ENCODE measurements around the gene DENND1A. TPM values are rescaled to one million over a fixed set of nuclear protein-coding genes. Genes with fewer than 3 reads are reported as not detected.
"Not testable (repeated sequence)": the region's sequence is repeated elsewhere in the genome, so short reads cannot be mapped to it uniquely, and the experiment has no call there.

The DENND1A gene
- total RNA-seq, 1 donor from 2014 or later = 37.3 TPM

DNA sequence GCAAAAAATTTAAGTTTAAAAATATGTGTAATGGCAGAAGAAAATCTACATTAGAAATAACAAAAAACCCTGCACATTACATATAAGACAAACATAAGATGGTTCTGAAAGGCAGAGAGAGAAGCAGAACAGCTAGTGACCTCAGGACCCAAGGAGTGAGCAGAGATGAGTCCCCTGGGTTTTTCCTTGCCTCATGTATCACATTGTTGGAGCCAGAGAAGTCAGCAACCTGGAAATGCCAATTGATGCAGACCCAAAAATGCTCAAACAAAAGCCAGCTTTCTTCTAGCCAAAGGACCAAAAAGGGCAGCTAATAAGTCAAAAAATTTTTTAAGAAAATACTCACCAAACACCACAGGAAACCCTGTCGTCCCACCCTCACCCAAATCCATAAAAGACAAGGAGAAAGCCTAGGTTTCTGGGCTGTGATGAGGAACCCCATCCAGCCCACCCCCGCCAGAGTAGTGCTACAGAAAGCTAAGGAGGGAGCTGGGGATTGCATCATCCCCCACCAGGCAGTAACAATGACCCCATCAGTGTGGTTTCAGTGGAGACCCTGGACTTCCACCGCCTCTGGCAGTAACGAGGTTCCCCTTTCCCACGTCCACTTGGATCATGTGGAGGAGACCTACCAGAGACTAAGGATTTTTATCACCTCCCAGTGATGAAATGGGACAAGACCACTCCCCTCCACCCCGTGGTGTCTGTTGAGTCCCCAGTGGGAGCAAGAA is 17.6 kb downstream of the DENND1A start:
- intact Hi-C loops (cut with DNase I) = no loop called here
- DNase-seq (ENCODE audit: low spot score in 2 of 2) = no peak
- no peak overlapping the region for H3K27ac ChIP-seq

GRCh38 chr9:123911024-123911423 is 18.9 kb downstream of the DENND1A start:
- no peaks in the 10 kb centered on the region for H3K4me1 ChIP-seq
- H3K27ac ChIP-seq = no peak overlapping the region
- DNase-seq (ENCODE audit: low spot score in 2 of 2) = no peak
- intact Hi-C loops (cut with DNase I) = no loop called here
- no peaks in the 10 kb centered on the region for H3K27me3 ChIP-seq
- no peaks in the 10 kb centered on the region for H3K36me3 ChIP-seq
- TF ChIP-seq CTCF (IDR thresholded peaks at IDR 0.05) = no peak
- H3K9me3 ChIP-seq = no peaks in the 10 kb centered on the region
- no peak overlapping the region for H3K4me3 ChIP-seq

More for the DNA sequence above, 17.6 kb downstream of the DENND1A start:
- Histone ChIP-seq H3K27me3 (no peaks in the 10 kb centered on the region), H3K4me3 (no peak overlapping the region), H3K4me1 (no peaks in the 10 kb centered on the region), H3K36me3 (no peaks in the 10 kb centered on the region), H3K9me3 (no peaks in the 10 kb centered on the region)
- no peak for TF ChIP-seq CTCF (IDR thresholded peaks at IDR 0.05)

- H3K4me3 ChIP-seq; H3K36me3 ChIP-seq; DNase-seq (ENCODE audit: low spot score in 2 of 2); H3K27ac ChIP-seq; intact Hi-C loops (cut with DNase I); H3K9me3 ChIP-seq; H3K27me3 ChIP-seq; H3K4me1 ChIP-seq: not testable (repeated sequence)
Observed at GRCh38 chr9:123909192-123909591, 20.7 kb downstream of the DENND1A start.

DNA sequence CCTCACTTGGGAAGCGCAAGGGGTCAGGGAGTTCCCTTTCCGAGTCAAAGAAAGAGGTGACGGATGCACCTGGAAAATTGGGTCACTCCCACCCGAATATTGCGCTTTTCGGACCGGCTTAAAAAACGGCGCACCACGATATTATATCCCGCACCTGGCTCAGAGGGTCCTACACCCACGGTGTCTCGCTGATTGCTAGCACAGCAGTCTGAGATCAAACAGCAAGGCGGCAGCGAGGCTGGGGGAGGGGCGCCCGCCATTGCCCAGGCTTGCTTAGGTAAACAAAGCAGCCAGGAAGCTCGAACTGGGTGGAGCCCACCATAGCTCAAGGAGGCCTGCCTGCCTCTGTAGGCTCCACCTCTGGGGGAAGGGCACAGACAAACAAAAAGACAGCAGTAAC is 26.4 kb downstream of the DENND1A start:
- H3K9me3 ChIP-seq; intact Hi-C loops (cut with DNase I); H3K27me3 ChIP-seq; H3K36me3 ChIP-seq; H3K4me1 ChIP-seq; DNase-seq (ENCODE audit: low spot score in 2 of 2); H3K4me3 ChIP-seq; H3K27ac ChIP-seq: not testable (repeated sequence)

DNA sequence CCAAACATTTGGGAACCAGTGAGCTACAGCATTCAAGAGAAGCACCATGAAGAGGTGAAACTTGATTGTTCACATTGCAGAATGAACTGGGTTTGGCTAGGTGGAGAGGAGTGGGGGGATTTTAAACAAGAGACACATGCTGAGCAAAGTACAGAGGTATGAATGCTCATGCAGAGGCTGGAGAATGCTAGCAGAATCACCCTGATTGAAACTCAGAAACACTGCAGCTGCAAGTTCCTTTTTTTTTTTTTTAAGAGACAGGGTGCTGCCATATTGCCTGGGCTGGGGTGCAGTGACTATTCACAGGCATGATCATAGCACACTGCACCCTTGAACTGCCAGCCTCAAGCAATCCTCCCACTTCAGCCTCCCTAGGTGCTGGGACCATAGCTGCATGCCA is 35.1 kb downstream of the DENND1A start:
- Histone ChIP-seq H3K4me1 (no peaks in the 10 kb centered on the region), H3K9me3 (no peaks in the 10 kb centered on the region), H3K27ac (no peak overlapping the region), H3K27me3 (no peaks in the 10 kb centered on the region), H3K36me3 (no peaks in the 10 kb centered on the region), H3K4me3 (no peak overlapping the region)
- TF ChIP-seq CTCF (IDR thresholded peaks at IDR 0.05) = no peak
- DNase-seq (ENCODE audit: low spot score in 2 of 2) = no peak
- intact Hi-C loops (cut with DNase I) = no loop called here

GRCh38 chr9:123893831-123894460 is 36.0 kb downstream of the DENND1A start:
- H3K27me3 ChIP-seq = no peaks in the 10 kb centered on the region
- no peaks in the 10 kb centered on the region for H3K4me1 ChIP-seq
- DNase-seq (ENCODE audit: low spot score in 2 of 2) = no peak
- H3K4me3 ChIP-seq = no peak overlapping the region
- H3K36me3 ChIP-seq = no peaks in the 10 kb centered on the region
- intact Hi-C loops (cut with DNase I) = no loop called here
- no peaks in the 10 kb centered on the region for H3K9me3 ChIP-seq
- no peak overlapping the region for H3K27ac ChIP-seq
- TF ChIP-seq CTCF (IDR thresholded peaks at IDR 0.05) = no peak

All from ascending aorta (tissue), 2 donors.